PC-3 (cell line): Measurements from ENCODE around the gene GABBR2. TPM values are rescaled to one million over a fixed set of nuclear protein-coding genes. Genes with fewer than 3 reads are reported as not detected.

Experiments used
- ATAC-seq: fragments of 200-7000 bp; cut with Tn5 transposase; 2 replicates; pipeline ENCODE4 v1.9.1; 2020; ENCODE audit warnings: mild to moderate bottlenecking, moderate library complexity
- BruUV-seq: library from RNA; stranded (reverse); fragments of 400-500 nt; replicated peaks from 2 replicates; lab custom pipeline; 2021; lab: Mats Ljungman, UMichigan
- CTCF ChIA-PET: fragments of 300-600 bp; sonication (Branson Sonifier 250); formaldehyde crosslinking; loops from one replicate; lab custom pipeline; 2022; ENCODE audit warnings: antibody characterized with exemption; lab: Charles Lee
- POLR2A ChIA-PET: fragments of 300-600 bp; sonication (Branson Sonifier 250); formaldehyde crosslinking; loops from one replicate; lab custom pipeline; 2022; ENCODE audit warnings: antibody characterized with exemption; ENCODE audit not compliant: unreplicated experiment; lab: Charles Lee
- DNase-seq: peaks from one replicate; pipeline ENCODE4 v3.0.0-alpha.2; 2015
- H2AFZ ChIP-seq: fragments of 300-600 bp; sonication (generic); 2 replicates; pipeline ENCODE4 v1.6.0; 2016; ENCODE audit warnings: antibody characterized with exemption, low read length
- H3F3A ChIP-seq: fragments of 300-600 bp; sonication (generic); one replicate; pipeline ENCODE4 v1.6.0; 2017; ENCODE audit warnings: antibody characterized with exemption, low read length, control low read depth, mild to moderate bottlenecking; ENCODE audit not compliant: unreplicated experiment
- H3K27ac ChIP-seq: fragments of 300-600 bp; sonication (generic); 2 replicates; pipeline ENCODE4 v1.5.1; 2016; ENCODE audit warnings: mild to moderate bottlenecking, low read length
- H3K27me3 ChIP-seq: fragments of 300-600 bp; sonication (generic); 2 replicates; pipeline ENCODE4 v1.6.1; 2016; ENCODE audit warnings: low read length, mixed read lengths
- H3K36me3 ChIP-seq: fragments of 300-600 bp; sonication (generic); 2 replicates; pipeline ENCODE4 v1.6.1; 2016; ENCODE audit warnings: low read depth, mixed run types, low read length, mixed read lengths
- H3K4me1 ChIP-seq: fragments of 300-600 bp; sonication (generic); 2 replicates; pipeline ENCODE4 v1.5.1; 2016; ENCODE audit warnings: low read length; ENCODE audit not compliant: insufficient read depth
- H3K4me2 ChIP-seq: fragments of 300-600 bp; sonication (generic); 2 replicates; pipeline ENCODE4 v1.6.0; 2016; ENCODE audit warnings: low read length
- H3K4me3 ChIP-seq: fragments of 300-600 bp; sonication (generic); 2 replicates; pipeline ENCODE4 v1.5.1; 2016; ENCODE audit warnings: mild to moderate bottlenecking, low read length, mixed read lengths
- H3K79me2 ChIP-seq: fragments of 300-600 bp; sonication (generic); 2 replicates; pipeline ENCODE4 v1.6.1; 2017; ENCODE audit warnings: low read length, mixed read lengths
- H3K9ac ChIP-seq: fragments of 300-600 bp; sonication (generic); 2 replicates; pipeline ENCODE4 v1.6.0; 2016; ENCODE audit warnings: mild to moderate bottlenecking, low read length
- H3K9me2 ChIP-seq: fragments of 300-600 bp; sonication (generic); replicated peaks from 2 replicates; pipeline ENCODE4 v1.6.1; 2016; ENCODE audit warnings: mixed run types, low read length, mixed read lengths
- H3K9me3 ChIP-seq: fragments of 300-600 bp; sonication (generic); 2 replicates; pipeline ENCODE4 v1.6.1; 2016; ENCODE audit warnings: low read length, mixed read lengths
- H4K20me1 ChIP-seq: fragments of 300-600 bp; sonication (generic); 2 replicates; pipeline ENCODE4 v1.6.1; 2016; ENCODE audit warnings: low read length, mixed read lengths
- EZH2 ChIP-seq: fragments of 300-600 bp; sonication (generic); IDR thresholded peaks from one replicate; pipeline ENCODE4 v1.6.1; 2017; ENCODE audit warnings: antibody characterized with exemption, mild to moderate bottlenecking, low read length; ENCODE audit not compliant: unreplicated experiment
- EZH2phosphoT487 ChIP-seq: fragments of 300-600 bp; sonication (generic); IDR thresholded peaks from 2 replicates; pipeline ENCODE4 v1.6.1; 2018; ENCODE audit warnings: mild to moderate bottlenecking, antibody characterized with exemption, low read length, borderline replicate concordance
- intact Hi-C: fragments of 100-400 bp; cut with micrococcal nuclease; formaldehyde crosslinking; loops from 2 replicates; pipeline ENCODE4 v1.9.0; 2023
- total RNA-seq: library from RNA; depleted of rRNA; stranded (reverse); fragments of >200 nt; gene quantifications from 2 replicates; pipeline ENCODE4 v1.2.3, GENCODE V29; 2014
- TF ChIP-seq, protein P1 (sequence below): fragments of 300-600 bp; sonication (generic); conservative IDR thresholded peaks from 2 replicates; pipeline ENCODE4 v1.5.1; 2017; ENCODE audit warnings: antibody characterized with exemption, low read depth, mild to moderate bottlenecking, low read length

Gene GABBR2
- total RNA-seq, 1 experiment from 2014 or later = 0.44 TPM

DNA sequence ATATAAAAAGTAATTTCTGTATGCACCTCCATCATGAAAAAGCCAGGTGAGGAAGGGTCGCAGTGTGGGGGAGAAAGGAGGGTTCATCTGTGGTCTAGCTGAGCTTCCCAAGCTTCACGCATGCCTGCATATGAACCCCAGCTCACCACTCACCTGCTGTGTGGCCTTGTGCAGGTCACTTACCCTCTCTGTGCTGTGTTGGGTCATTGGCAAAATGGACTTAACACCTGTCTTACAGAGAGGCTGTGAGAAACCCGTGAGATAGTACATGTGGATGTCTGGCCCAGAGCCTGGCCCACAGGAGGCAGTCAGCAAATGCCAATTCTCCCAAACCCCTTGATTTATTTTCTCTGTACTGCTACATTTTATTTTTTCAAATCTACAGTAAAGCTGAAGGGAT lies 88.9 kb downstream of the GABBR2 start:
- Histone ChIP-seq H3K9me3 (no peaks in the 10 kb centered on the region), H3K79me2 (no peaks in the 10 kb centered on the region), H3K27me3 (no peaks in the 10 kb centered on the region), H4K20me1 (no peaks in the 10 kb centered on the region), H3K27ac (no peak overlapping the region), H3K36me3 (no peaks in the 10 kb centered on the region), H3K4me3 (no peak overlapping the region), H2AFZ (no peak overlapping the region), H3K9me2 (no peaks in the 10 kb centered on the region), H3K9ac (no peak overlapping the region), H3F3A (no peaks in the 10 kb centered on the region), H3K4me1 (no peaks in the 10 kb centered on the region), H3K4me2 (no peak overlapping the region)
- ChIA-PET CTCF (no interaction called here), POLR2A (no interaction called here)
- intact Hi-C loops = no loop called here
- TF ChIP-seq, protein P1, sequence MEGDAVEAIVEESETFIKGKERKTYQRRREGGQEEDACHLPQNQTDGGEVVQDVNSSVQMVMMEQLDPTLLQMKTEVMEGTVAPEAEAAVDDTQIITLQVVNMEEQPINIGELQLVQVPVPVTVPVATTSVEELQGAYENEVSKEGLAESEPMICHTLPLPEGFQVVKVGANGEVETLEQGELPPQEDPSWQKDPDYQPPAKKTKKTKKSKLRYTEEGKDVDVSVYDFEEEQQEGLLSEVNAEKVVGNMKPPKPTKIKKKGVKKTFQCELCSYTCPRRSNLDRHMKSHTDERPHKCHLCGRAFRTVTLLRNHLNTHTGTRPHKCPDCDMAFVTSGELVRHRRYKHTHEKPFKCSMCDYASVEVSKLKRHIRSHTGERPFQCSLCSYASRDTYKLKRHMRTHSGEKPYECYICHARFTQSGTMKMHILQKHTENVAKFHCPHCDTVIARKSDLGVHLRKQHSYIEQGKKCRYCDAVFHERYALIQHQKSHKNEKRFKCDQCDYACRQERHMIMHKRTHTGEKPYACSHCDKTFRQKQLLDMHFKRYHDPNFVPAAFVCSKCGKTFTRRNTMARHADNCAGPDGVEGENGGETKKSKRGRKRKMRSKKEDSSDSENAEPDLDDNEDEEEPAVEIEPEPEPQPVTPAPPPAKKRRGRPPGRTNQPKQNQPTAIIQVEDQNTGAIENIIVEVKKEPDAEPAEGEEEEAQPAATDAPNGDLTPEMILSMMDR = no peak
- TF ChIP-seq EZH2 (no peak), EZH2phosphoT487 (no peak)
- no peak for DNase-seq
- no TSS peak for BruUV-seq
- no peak for ATAC-seq

DNA sequence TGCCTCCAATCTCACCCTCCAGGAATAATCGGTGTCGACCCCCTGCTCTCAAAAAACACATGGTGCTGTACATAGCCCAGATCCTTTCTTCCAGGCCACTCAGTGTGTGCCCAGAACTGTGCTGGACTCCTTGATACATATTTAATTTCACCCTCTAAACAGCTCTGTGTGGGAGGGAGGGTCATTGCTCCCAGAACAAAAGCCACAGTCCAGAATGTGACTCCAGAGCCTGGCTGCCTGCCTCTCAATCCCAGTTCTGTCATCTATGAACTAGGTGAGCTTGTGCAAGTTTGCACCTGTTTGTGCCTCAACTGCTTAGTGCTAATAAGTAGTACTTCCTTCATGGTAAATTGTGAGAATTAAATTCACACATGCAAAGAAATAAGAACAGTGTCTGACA lies 93.1 kb downstream of the GABBR2 start:
- Histone ChIP-seq H4K20me1 (no peaks in the 10 kb centered on the region), H3K9me3 (no peaks in the 10 kb centered on the region), H2AFZ (no peak overlapping the region), H3K4me3 (no peak overlapping the region), H3K27ac (no peak overlapping the region), H3K36me3 (no peaks in the 10 kb centered on the region), H3K9me2 (no peaks in the 10 kb centered on the region), H3F3A (no peaks in the 10 kb centered on the region), H3K4me2 (no peak overlapping the region), H3K9ac (no peak overlapping the region), H3K79me2 (no peaks in the 10 kb centered on the region), H3K4me1 (no peaks in the 10 kb centered on the region), H3K27me3 (no peaks in the 10 kb centered on the region)
- DNase-seq (no peak), ATAC-seq (no peak)
- no peak for TF ChIP-seq EZH2
- TF ChIP-seq EZH2phosphoT487 = no peak
- TF ChIP-seq, protein P1 = no peak
- POLR2A ChIA-PET = no interaction called here
- intact Hi-C loops = no loop called here
- BruUV-seq = no TSS peak
- CTCF ChIA-PET = no interaction called here

DNA sequence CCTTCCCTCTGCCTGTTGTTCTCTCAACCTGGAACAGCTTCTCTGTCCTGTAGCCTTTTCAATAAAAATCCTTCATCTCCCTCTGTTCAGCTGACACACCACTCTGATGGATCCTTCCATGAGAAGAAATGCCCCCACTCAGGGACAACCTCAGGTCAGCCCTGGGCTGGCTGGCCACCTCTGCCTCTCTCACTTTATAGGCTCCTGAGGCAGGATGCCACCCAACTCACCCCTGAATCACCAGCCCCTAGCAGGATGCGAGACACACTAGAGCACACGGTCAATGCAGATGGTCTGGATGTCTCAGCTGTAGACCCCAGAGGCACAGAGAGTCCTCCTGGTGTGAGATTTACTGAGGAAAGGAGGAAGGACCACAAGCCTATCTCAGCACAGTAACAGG lies 93.8 kb downstream of the GABBR2 start:
- no peak for DNase-seq
- Histone ChIP-seq H3K9me3 (no peaks in the 10 kb centered on the region), H3K27me3 (no peaks in the 10 kb centered on the region), H3K9me2 (no peaks in the 10 kb centered on the region), H3K4me1 (no peaks in the 10 kb centered on the region), H3K4me2 (no peak overlapping the region), H3K9ac (no peak overlapping the region), H3K36me3 (no peaks in the 10 kb centered on the region), H3F3A (no peaks in the 10 kb centered on the region), H3K79me2 (no peaks in the 10 kb centered on the region), H3K27ac (no peak overlapping the region), H4K20me1 (no peaks in the 10 kb centered on the region), H3K4me3 (no peak overlapping the region), H2AFZ (no peak overlapping the region)
- no peak for ATAC-seq
- intact Hi-C loops = no loop called here
- POLR2A ChIA-PET = no interaction called here
- CTCF ChIA-PET = no interaction called here
- TF ChIP-seq, protein P1 = no peak
- TF ChIP-seq EZH2 (no peak), EZH2phosphoT487 (no peak)
- no TSS peak for BruUV-seq
